ENCODE results near the gene PDZD7.
"Not testable (repeated sequence)": the region's sequence is repeated elsewhere in the genome, so short reads cannot be mapped to it uniquely, and the experiment has no call there.

Gene PDZD7

GRCh38 chr10:101040851-101041250 is 9.9 kb upstream of the PDZD7 start:
- DNase-seq (ENCODE audit: low read depth): no peak

- no peak for DNase-seq (ENCODE audit: low read depth)
Observed at GRCh38 chr10:101040061-101040460, 9.1 kb upstream of the PDZD7 start.

GRCh38 chr10:101038484-101038883 is 7.6 kb upstream of the PDZD7 start:
- DNase-seq (ENCODE audit: low read depth): no peak

GRCh38 chr10:101036726-101037125 is 5.8 kb upstream of the PDZD7 start:
- no peak for DNase-seq (ENCODE audit: low read depth)

- no peak for DNase-seq (ENCODE audit: low read depth)
Observed at GRCh38 chr10:101035916-101036702, 5.2 kb upstream of the PDZD7 start.

GRCh38 chr10:101035314-101035713 is 4.4 kb upstream of the PDZD7 start:
- DNase-seq (ENCODE audit: low read depth): no peak

GRCh38 chr10:101034404-101034803 is 3.5 kb upstream of the PDZD7 start:
- DNase-seq (ENCODE audit: low read depth): not testable (repeated sequence)

GRCh38 chr10:101033276-101033675 is 2.3 kb upstream of the PDZD7 start:
- DNase-seq (ENCODE audit: low read depth): no peak

GRCh38 chr10:101032637-101033224 is 1.8 kb upstream of the PDZD7 start:
- DNase-seq (ENCODE audit: low read depth): peak; percentile 89

- peak; percentile 67 for DNase-seq (ENCODE audit: low read depth)
Observed at GRCh38 chr10:101031796-101032636, 1.1 kb upstream of the PDZD7 start.

GRCh38 chr10:101030496-101031127 is 317 bp downstream of the PDZD7 start:
- DNase-seq (ENCODE audit: low read depth): peak; percentile 26

GRCh38 chr10:101029520-101030295 is 1.2 kb downstream of the PDZD7 start:
- DNase-seq (ENCODE audit: low read depth): no peak

- DNase-seq (ENCODE audit: low read depth): no peak
Observed at GRCh38 chr10:101028446-101029337, 2.2 kb downstream of the PDZD7 start.

- no peak for DNase-seq (ENCODE audit: low read depth)
Observed at GRCh38 chr10:101027106-101027720, 3.7 kb downstream of the PDZD7 start.

- DNase-seq (ENCODE audit: low read depth): no peak
Observed at GRCh38 chr10:101022967-101023705, 7.8 kb downstream of the PDZD7 start.

- DNase-seq (ENCODE audit: low read depth): no peak
Observed at GRCh38 chr10:101021692-101022251, 9.2 kb downstream of the PDZD7 start.

- no peak for DNase-seq (ENCODE audit: low read depth)
Observed at GRCh38 chr10:101021239-101021638, 9.7 kb downstream of the PDZD7 start.

GRCh38 chr10:101020427-101021075 is 10.4 kb downstream of the PDZD7 start:
- DNase-seq (ENCODE audit: low read depth): no peak

GRCh38 chr10:101019440-101019703 is 11.6 kb downstream of the PDZD7 start:
- DNase-seq (ENCODE audit: low read depth): no peak
